HEK293T (cell line): ENCODE data around the gene ABHD11.

Experiments used
- FOXA1 ChIP-seq: fragments of 450-650 bp; IDR thresholded peaks from 2 replicates; pipeline ENCODE4 v1.6.1; 2016; ENCODE audit warnings: mild to moderate bottlenecking
- SP1 ChIP-seq: fragments of 450-650 bp; IDR thresholded peaks from 2 replicates; pipeline ENCODE4 v1.6.1; 2017
- TF ChIP-seq, protein P1 (sequence below): fragments of 450-650 bp; IDR thresholded peaks from 2 replicates; pipeline ENCODE4 v1.6.1; 2016

DNA sequence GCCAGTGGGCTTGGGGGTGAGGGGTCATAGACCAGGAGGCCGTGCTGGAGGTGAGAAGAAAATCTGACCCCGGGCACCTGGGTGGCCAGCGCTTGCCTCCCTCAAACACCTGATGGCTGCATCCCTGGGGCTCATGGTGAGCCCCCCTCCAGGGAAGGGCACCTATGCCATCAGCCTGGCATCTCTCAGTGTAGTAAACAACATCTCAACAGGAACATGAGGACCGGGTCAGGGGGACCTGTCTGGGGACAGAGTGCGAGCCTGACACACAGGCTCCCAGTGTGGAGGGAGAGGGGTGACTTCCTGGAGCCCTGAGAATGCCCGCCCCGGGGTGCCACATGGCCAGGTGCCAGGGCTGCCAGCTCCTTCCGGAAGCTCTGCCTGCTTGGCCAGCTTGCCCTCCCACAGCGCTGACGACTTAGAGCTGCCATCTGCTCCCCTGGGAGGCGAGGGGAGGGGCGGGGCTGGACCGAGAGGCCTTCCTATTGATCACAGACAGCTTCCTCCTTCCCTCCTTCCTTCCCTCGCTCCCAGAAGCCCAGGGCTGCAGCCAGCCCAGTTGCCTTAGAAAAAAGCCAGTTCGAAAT is 31.5 kb downstream of the ABHD11 start:
- TF ChIP-seq FOXA1, result no peak
- TF ChIP-seq SP1, result no peak
- TF ChIP-seq, protein P1, sequence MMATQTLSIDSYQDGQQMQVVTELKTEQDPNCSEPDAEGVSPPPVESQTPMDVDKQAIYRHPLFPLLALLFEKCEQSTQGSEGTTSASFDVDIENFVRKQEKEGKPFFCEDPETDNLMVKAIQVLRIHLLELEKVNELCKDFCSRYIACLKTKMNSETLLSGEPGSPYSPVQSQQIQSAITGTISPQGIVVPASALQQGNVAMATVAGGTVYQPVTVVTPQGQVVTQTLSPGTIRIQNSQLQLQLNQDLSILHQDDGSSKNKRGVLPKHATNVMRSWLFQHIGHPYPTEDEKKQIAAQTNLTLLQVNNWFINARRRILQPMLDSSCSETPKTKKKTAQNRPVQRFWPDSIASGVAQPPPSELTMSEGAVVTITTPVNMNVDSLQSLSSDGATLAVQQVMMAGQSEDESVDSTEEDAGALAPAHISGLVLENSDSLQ, result no peak
